GM21825 (cell line): ENCODE data around the gene DYNLT2.
"Not testable (repeated sequence)": the region's sequence is repeated elsewhere in the genome, so short reads cannot be mapped to it uniquely, and the experiment has no call there.

ENCODE experiments used
- ATAC-seq: cut with Tn5 transposase; IDR thresholded peaks from one replicate; pipeline ENCODE4 v1.9.1; 2021; ENCODE audit warnings: mild to moderate bottlenecking, moderate library complexity; ENCODE audit not compliant: unreplicated experiment

DYNLT2 gene

GRCh38 chr6:169783971-169784820 lies 32.8 kb upstream of the DYNLT2 start:
- ATAC-seq, result no peak

GRCh38 chr6:169783401-169783800 lies 32.0 kb upstream of the DYNLT2 start:
- ATAC-seq, result no peak

GRCh38 chr6:169782966-169783365 lies 31.6 kb upstream of the DYNLT2 start:
- ATAC-seq, result no peak

GRCh38 chr6:169780571-169781091 lies 29.3 kb upstream of the DYNLT2 start:
- ATAC-seq, result no peak

- no peak for ATAC-seq
These were observed 28.5 kb upstream of the DYNLT2 start for GRCh38 chr6:169779896-169780295.

GRCh38 chr6:169779092-169779815 lies 27.9 kb upstream of the DYNLT2 start:
- no peak for ATAC-seq

GRCh38 chr6:169778646-169779045 lies 27.3 kb upstream of the DYNLT2 start:
- ATAC-seq, result no peak

GRCh38 chr6:169777896-169778295 lies 26.5 kb upstream of the DYNLT2 start:
- no peak for ATAC-seq

GRCh38 chr6:169776379-169776778 lies 25.0 kb upstream of the DYNLT2 start:
- ATAC-seq, result no peak

- ATAC-seq, result no peak
These were observed 23.9 kb upstream of the DYNLT2 start for GRCh38 chr6:169775321-169775720.

- ATAC-seq, result no peak
These were observed 23.0 kb upstream of the DYNLT2 start for GRCh38 chr6:169774347-169774746.

GRCh38 chr6:169766921-169767736 lies 15.8 kb upstream of the DYNLT2 start:
- ATAC-seq, result no peak

GRCh38 chr6:169766232-169766631 lies 14.9 kb upstream of the DYNLT2 start:
- ATAC-seq, result no peak

- ATAC-seq, result not testable (repeated sequence)
These were observed 14.4 kb upstream of the DYNLT2 start for GRCh38 chr6:169765789-169766188.

- ATAC-seq, result no peak
These were observed 12.5 kb upstream of the DYNLT2 start for GRCh38 chr6:169763881-169764280.

GRCh38 chr6:169763308-169763707 lies 11.9 kb upstream of the DYNLT2 start:
- ATAC-seq, result no peak

GRCh38 chr6:169755162-169755561 lies 3.8 kb upstream of the DYNLT2 start:
- no peak for ATAC-seq

GRCh38 chr6:169752074-169752623 lies 777 bp upstream of the DYNLT2 start:
- ATAC-seq, result no peak

- no peak for ATAC-seq
These were observed 4.8 kb downstream of the DYNLT2 start for GRCh38 chr6:169746556-169746955.

- no peak for ATAC-seq
These were observed 6.0 kb downstream of the DYNLT2 start for GRCh38 chr6:169745405-169745804.

GRCh38 chr6:169741344-169741743 lies 10.0 kb downstream of the DYNLT2 start:
- no peak for ATAC-seq
